HG03280 (cell line): ENCODE measurements around the gene GPR39.

ENCODE experiments used
- ATAC-seq: cut with Tn5 transposase; IDR thresholded peaks from one replicate; pipeline ENCODE4 v1.9.1; 2021; ENCODE audit warnings: mild to moderate bottlenecking, moderate library complexity; ENCODE audit not compliant: unreplicated experiment

GPR39 gene

DNA sequence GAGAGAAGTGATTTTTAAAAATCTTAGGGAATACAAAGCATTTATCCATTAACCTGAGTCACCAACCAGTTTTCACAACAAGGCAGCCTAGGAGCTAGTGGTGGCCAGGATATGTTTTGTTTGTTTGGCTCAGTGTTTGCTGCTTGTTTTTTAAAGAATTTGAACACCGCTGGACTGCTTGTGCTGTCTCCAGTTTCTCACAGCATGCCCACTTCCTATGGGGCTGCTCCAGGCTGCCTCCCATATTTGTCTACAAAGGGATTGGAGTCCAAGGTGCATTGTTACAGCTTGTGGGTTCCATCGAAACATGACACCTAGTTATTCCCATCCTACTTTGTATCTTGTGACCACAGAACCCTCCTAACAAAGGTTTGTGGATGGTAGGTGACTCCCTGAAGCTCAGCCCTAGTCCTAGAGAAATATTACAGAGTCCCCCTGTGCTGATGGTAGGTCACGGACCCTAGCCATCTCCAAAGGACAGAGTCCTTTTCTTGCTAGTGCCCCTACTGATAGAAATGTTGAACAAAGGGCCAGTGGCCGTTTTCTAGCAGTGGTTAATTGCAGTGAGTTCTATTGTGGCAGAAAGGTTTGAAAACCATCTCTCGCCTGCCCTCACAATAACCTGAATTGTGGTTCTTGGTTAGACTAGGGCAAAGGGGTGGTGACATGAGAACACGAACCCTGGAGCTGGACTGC is 23.2 kb downstream of the GPR39 start:
- ATAC-seq, result no peak

DNA sequence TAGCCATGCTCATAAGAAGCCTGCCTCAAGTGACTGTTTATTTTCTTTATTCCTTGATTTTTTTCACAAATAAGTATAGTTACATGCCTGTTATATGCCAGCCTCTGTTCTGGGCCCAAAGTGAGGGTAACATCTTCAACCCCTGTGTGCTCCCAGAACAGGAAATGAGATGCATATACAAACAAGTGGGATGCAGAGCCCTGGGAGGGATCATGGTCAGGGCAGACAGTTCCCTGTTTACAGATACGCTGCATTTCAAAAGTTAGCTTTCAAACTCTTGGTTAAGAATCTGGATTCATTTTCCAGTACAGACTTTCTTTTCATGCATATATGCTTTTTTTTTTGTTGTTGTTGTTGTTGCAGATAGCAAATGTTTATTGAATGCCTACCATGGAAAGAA is 24.4 kb downstream of the GPR39 start:
- no peak for ATAC-seq

DNA sequence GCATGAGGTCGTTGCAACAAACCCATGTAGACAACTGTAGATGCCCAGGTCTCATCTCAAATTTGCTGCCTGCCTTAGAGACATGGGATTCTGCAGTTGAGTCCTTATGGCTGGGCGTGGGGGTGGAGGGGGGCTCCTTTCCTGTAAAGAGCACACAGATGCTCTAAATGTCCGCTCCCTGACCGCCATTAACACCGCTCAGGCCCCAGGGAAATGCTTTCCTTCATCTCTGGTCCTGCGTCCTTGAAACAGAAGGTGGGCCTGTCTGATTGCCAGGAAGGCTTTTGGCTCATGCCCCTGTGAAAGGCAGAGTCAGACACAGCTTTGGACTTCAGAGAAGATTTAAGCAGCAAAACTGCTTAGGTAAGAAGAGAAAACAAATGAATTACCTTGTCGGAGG is 25.7 kb downstream of the GPR39 start:
- no peak for ATAC-seq

GRCh38 chr2:132443106-132443505 is 26.5 kb downstream of the GPR39 start:
- no peak for ATAC-seq

GRCh38 chr2:132446444-132446843 is 29.8 kb downstream of the GPR39 start:
- ATAC-seq, result no peak

GRCh38 chr2:132448331-132448730 is 31.7 kb downstream of the GPR39 start:
- ATAC-seq, result no peak

- ATAC-seq, result no peak
Observed at GRCh38 chr2:132448771-132449170, 32.2 kb downstream of the GPR39 start.

- no peak for ATAC-seq
Observed at GRCh38 chr2:132449868-132450267, 33.3 kb downstream of the GPR39 start.

DNA sequence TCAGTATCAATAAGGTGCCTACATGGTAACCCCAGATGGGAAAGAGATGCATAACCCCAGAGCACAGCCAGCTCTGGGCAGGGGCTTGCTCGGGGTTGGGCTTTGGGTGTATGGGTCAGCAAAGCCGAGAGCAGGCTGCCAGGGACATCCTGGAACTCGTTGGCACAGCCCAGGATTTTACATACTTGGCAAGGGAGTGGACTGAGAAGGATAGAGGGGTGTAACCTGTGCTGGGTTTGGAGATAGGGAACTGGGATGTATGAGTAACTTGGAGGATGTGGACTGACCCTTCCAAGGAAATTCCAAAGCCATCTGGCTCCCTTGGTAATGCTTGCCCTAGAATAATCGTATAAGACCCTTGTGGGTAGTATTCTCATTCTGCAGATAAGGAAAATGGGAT is 44.2 kb downstream of the GPR39 start:
- no peak for ATAC-seq

- ATAC-seq, result no peak
Observed at GRCh38 chr2:132462236-132462635, 45.6 kb downstream of the GPR39 start.

DNA sequence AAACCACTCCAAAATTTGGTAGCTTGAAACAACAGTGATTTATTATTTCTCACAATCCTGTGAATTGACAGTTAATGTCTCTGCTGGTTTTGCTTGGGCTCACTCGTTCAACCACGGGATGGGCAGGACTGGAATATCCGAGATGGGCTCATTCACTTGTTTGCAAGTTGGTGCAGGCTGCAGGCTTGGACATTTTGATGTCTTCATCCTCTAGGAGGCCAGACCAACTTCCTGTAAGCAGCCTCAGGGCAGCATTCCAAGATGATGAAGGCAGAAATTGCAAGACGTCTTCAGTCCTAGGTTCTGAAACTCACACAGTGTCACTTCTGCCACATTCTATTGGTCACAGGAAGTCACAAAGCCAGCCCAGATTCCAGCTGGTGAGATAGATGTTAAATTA is 47.1 kb downstream of the GPR39 start:
- no peak for ATAC-seq

DNA sequence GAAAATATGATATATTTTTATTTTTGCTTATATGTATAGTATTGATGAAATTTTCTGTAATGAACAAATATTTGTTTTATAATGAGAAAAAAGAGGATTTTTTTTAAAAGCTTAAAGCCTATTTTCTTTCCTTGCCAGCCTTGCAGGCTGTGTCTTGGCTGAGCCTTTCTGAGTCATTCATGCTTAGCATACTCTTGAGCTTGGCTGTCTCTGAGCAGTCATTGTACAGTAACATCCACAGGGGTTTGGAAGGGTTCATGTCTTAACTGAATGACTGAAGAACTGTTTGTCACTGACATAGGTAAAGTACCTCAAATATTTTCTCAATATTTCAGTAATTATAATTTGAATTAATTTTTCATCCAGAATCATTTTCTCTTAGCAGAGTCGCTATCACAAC is 49.3 kb downstream of the GPR39 start:
- ATAC-seq, result no peak

DNA sequence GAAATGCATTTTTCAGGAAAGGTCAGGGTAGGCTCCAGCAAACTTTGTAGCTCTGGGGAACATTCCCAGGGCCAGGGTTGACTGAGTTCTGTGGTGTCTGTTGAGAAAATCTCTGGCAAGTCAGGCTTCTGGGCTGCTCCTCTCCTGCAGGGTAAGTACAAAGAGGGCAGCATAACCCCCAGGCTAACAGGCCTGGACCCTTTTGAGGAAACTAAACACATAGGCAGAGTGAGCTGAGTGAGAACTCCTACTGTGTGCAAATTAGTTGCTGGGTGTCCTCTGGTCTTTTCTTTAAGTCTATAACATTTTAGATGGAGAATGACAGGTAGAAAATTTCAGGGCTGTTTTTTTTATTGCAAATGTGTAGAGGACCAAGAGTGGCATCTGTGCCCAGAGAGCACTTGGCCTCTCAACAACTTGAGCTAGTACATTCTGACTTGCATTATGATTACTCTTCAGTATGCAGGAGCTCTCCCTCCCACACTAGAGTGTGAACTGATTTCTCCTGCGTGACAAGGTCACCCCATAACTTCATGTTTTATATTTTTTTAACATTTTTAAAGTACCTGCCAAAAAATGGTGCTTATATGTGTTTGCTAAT is 49.9 kb downstream of the GPR39 start:
- ATAC-seq, result no peak

DNA sequence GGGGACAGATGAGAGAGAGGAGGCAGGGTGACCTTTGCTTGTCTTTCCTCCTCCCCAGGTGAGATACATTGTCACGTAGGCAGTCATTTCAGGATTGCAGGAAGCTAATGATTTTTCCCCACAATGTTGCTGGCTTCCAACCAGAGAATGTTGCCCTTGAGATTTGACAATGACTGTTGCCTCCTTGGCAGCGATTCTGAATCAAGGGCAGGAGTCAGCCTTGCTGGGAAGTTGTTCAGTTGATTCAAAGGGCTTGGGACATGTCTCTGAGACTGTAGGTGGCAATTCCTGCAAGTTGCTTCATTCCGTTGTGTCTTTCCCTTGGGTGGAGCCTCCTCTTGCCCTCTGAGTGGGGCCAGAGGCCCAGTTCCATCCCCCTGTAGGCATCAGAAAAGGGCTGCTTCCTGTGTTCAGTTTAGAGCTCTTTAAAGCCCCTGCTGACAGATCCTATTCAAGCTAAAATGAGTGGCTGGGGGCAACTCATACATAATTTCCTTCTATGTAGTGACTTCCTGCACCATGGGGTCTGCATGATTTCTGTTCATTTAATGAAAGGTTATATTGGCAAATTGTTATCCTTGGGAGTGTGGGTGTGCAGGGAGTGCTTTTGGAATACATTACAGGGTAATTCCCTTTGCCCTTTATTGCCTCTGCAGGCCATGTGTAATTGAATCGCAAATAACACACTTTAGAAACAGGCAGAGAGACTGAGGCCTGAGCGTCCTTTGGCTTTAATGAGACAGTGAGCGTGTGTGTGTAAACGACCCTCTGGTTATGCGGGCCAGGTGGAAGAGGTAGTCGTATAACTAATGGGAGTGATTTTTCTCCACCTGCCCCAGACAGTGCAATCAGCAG is 52.4 kb downstream of the GPR39 start:
- no peak for ATAC-seq

- ATAC-seq, result no peak
Observed at GRCh38 chr2:132470746-132471145, 54.1 kb downstream of the GPR39 start.

DNA sequence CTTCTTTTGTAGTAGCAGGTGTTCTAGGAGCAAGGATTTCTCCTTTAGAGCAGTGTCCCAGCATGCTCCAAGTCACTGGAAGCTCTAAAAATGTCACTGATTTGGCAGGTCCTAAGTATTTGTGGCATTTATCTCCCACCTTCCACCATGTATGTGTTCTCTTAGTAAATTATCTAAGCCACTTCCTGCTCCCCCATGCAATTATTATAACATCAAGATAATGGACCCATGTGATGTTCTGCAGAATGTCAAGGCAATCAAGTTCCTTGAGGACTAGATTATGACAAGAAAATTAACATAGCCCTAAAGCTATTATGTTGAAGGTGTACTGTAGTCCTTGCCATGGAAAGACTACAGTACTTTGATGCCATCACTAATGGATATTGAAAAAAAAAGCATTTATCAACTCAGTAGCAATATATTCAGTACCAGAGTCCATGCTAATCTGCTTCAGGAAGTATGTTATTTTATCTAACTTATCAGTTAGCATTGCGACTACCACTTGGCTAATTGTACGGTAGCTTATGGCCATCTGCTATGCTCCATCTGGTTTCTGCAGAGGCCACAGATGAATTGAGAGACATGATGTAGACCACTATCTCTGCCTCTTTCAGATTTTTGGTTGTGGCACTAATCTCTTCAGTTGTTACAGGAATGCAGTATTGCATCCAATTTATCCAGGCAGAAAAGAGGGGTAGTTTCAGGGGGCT is 56.7 kb downstream of the GPR39 start:
- ATAC-seq, result no peak

- ATAC-seq, result no peak
Observed at GRCh38 chr2:132475615-132476014, 59.0 kb downstream of the GPR39 start.

- ATAC-seq, result no peak
Observed at GRCh38 chr2:132477436-132477835, 60.8 kb downstream of the GPR39 start.

- no peak for ATAC-seq
Observed at GRCh38 chr2:132477962-132478361, 61.4 kb downstream of the GPR39 start.

DNA sequence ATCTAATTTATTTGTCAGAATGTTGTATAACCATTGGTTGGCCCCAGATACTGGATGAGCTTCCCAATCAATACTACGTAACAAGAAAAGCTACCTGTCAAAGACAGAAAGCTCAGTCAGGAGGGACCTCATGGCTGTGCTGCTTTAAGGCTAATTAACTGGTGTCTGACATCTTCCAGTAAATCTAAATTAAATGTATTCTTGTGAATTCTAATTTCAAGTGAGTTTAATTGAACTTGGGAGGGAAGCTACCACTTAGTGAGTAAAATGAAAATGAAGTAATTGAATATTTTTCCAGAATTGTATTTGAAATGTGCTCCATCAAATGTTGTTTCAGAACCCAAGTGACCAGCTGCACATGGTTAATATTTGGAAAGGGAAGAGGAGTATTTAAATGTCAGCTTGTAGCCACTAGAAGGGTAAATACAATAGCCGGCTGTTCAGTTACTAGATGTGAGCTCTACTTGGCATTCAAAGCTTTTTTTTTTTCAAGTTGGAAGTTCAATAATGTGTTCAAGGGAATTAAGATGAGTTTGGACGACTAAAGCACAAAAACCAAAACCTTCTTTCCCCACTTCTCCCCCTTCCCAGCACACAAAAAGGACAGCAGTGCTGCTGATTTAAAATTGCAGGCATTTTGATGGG is 62.0 kb downstream of the GPR39 start:
- ATAC-seq, result no peak

DNA sequence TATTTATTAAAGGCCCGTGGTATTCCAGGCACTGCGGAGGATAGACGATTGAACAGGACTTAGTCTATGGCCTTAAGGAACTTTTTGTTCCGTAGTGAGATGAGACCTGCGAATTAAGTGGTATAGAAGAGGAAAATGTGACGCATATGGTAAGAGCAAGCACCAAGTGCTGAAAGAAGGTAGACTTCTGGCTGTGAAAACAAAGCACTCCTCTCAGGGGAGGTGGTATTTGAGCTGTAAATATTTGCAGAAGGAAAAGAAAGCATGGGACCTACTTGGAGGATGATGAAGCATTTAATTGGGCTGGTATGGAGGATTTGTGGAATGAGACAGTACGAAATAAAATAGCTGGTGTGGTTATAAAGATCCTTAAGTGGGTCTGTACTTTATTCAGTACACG is 62.5 kb downstream of the GPR39 start:
- ATAC-seq, result no peak
